Glutamatergic neuron (in vitro differentiated cells): ENCODE data around the gene NEU1. TPM values are rescaled to one million over a fixed set of nuclear protein-coding genes. Genes with fewer than 3 reads are reported as not detected.

Experiments
- DNase-seq: peaks from one replicate; pipeline ENCODE4 v3.0.0; 2022
- H3K27ac Mint-ChIP-seq: one replicate; pipeline ENCODE4 v1.8.0; 2020; ENCODE audit warnings: mild to moderate bottlenecking, mixed read lengths, inconsistent platforms; ENCODE audit not compliant: unreplicated experiment
- H3K27me3 Mint-ChIP-seq: one replicate; pipeline ENCODE4 v1.8.0; 2020; ENCODE audit warnings: mild to moderate bottlenecking, moderate library complexity, mixed read lengths, inconsistent platforms; ENCODE audit not compliant: unreplicated experiment
- H3K36me3 Mint-ChIP-seq: one replicate; pipeline ENCODE4 v1.8.0; 2020; ENCODE audit warnings: mild to moderate bottlenecking, mixed read lengths, inconsistent platforms; ENCODE audit not compliant: unreplicated experiment
- H3K4me1 Mint-ChIP-seq: one replicate; pipeline ENCODE4 v1.8.0; 2020; ENCODE audit warnings: mild to moderate bottlenecking, low read depth, mixed read lengths, inconsistent platforms; ENCODE audit not compliant: unreplicated experiment
- H3K4me3 Mint-ChIP-seq: one replicate; pipeline ENCODE4 v1.8.0; 2020; ENCODE audit warnings: mild to moderate bottlenecking, mixed read lengths, inconsistent platforms; ENCODE audit not compliant: unreplicated experiment
- H3K9me3 Mint-ChIP-seq: one replicate; pipeline ENCODE4 v1.8.0; 2020; ENCODE audit warnings: mild to moderate bottlenecking, moderate library complexity, mixed read lengths, inconsistent platforms; ENCODE audit not compliant: unreplicated experiment
- total RNA-seq: library from RNA; stranded (reverse); fragmentation: NEBNext Ultra II Directional; extraction: Animal tissue kit (Norgen Biotek cat#: 25700); gene quantifications from one replicate; pipeline ENCODE4 v1.2.1, GENCODE V29; 2021; ENCODE audit not compliant: unreplicated experiment
- TF ChIP-seq, protein P1 (sequence below): fragments of 200-600 bp; sonication (generic); IDR thresholded peaks from one replicate; pipeline ENCODE4 v1.5.0; 2021; ENCODE audit not compliant: partially characterized antibody, unreplicated experiment

NEU1 gene
- total RNA-seq, 1 donor from 2014 or later, result 40.2 TPM

- TF ChIP-seq, protein P1, sequence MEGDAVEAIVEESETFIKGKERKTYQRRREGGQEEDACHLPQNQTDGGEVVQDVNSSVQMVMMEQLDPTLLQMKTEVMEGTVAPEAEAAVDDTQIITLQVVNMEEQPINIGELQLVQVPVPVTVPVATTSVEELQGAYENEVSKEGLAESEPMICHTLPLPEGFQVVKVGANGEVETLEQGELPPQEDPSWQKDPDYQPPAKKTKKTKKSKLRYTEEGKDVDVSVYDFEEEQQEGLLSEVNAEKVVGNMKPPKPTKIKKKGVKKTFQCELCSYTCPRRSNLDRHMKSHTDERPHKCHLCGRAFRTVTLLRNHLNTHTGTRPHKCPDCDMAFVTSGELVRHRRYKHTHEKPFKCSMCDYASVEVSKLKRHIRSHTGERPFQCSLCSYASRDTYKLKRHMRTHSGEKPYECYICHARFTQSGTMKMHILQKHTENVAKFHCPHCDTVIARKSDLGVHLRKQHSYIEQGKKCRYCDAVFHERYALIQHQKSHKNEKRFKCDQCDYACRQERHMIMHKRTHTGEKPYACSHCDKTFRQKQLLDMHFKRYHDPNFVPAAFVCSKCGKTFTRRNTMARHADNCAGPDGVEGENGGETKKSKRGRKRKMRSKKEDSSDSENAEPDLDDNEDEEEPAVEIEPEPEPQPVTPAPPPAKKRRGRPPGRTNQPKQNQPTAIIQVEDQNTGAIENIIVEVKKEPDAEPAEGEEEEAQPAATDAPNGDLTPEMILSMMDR, result no peak
- no peak within 1 kb of the TSS for H3K27ac Mint-ChIP-seq
Observed at GRCh38 chr6:31878726-31879125, 16.1 kb upstream of the NEU1 start, which contains the start of gene SLC44A4. Gene SLC44A4, minus strand, starts transcription at chr6:31878997. Its CDS starts 17 bp downstream, at chr6:31878980.

GRCh38 chr6:31878222-31878621, 15.6 kb upstream of the NEU1 start:
- Mint-ChIP-seq H3K4me3 (no peak overlapping the region), H3K27me3 (peaks cover 12% of the 10 kb centered on the region), H3K27ac (no peak overlapping the region), H3K4me1 (peaks cover 12% of the 10 kb centered on the region), H3K36me3 (peaks cover 5% of the 10 kb centered on the region), H3K9me3 (peaks cover 9% of the 10 kb centered on the region)
- TF ChIP-seq, protein P1, result no peak
- no peak for DNase-seq

More at GRCh38 chr6:31878726-31879125, 16.1 kb upstream of the NEU1 start, which contains the start of gene SLC44A4:
- peaks cover 9% of the 10 kb centered on the region for H3K9me3 Mint-ChIP-seq
- H3K4me3 Mint-ChIP-seq, result no peak within 1 kb of the TSS
- peaks cover 12% of the 10 kb centered on the region for H3K4me1 Mint-ChIP-seq
- H3K36me3 Mint-ChIP-seq, result peaks cover 5% of the 10 kb centered on the region
- no peak for DNase-seq
- H3K27me3 Mint-ChIP-seq, result peaks cover 12% of the 10 kb centered on the region

DNA sequence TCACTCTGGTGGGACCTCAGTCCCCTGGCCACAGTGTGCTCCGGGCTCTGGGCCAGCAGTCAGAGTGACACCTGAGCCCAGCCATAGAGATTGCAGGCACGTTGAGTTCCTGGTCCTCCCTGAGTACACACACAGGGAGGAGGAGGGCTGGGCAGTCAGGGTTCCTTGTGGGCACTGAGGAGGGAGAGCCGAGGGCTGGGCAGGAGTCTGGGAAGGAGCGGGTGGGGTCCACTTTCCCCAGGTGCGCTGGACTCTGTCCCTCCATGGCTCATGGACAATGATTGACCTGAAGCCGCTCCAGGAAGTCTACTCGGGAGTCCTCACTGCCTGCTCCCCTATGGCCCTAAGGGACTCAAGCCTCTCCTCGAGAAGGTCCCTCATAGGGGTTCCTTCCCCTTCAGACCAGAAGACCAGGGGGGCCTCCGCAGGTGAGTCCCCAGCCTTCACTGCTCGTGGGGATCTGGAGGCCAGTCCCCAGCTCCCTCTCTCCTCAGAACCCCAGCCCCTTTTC, 15.1 kb upstream of the NEU1 start:
- TF ChIP-seq, protein P1, result no peak
- peaks cover 5% of the 10 kb centered on the region for H3K36me3 Mint-ChIP-seq
- H3K27ac Mint-ChIP-seq, result no peak overlapping the region

DNA sequence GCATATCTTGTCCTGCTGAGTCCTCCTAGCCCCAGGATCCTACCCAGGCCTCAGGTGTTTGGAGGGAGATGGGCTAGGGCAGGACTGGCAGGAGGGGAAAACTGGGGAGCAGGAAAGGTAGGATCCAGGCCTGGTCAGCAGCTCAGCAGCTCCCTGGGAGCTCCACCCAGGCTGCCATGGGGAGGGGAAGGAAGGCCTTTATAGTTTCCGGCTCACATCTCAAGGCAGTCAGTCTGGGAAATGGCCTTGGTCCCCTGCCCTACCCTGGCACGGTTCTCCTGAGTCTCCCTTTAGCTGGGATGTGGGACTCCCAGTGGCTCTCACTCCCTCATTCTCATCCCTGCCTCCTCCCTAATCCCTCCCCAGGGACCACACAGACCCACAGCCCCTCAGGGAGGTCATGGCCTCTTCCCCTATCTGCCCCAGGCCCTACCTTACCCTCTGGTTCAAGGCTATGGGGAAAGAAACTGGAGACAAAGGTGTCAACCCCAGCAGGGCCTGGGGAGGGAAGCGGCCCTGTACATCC, 14.6 kb upstream of the NEU1 start:
- Mint-ChIP-seq H3K27ac (no peak overlapping the region), H3K27me3 (peaks cover 5% of the 10 kb centered on the region), H3K4me1 (peaks cover 8% of the 10 kb centered on the region), H3K36me3 (peaks cover 5% of the 10 kb centered on the region), H3K9me3 (peaks cover 6% of the 10 kb centered on the region), H3K4me3 (no peak overlapping the region)
- no peak for DNase-seq
- TF ChIP-seq, protein P1, result no peak

More for the DNA sequence above, 15.1 kb upstream of the NEU1 start:
- Mint-ChIP-seq H3K4me1 (peaks cover 12% of the 10 kb centered on the region), H3K4me3 (no peak overlapping the region), H3K9me3 (peaks cover 9% of the 10 kb centered on the region), H3K27me3 (peaks cover 9% of the 10 kb centered on the region)
- DNase-seq, result no peak

DNA sequence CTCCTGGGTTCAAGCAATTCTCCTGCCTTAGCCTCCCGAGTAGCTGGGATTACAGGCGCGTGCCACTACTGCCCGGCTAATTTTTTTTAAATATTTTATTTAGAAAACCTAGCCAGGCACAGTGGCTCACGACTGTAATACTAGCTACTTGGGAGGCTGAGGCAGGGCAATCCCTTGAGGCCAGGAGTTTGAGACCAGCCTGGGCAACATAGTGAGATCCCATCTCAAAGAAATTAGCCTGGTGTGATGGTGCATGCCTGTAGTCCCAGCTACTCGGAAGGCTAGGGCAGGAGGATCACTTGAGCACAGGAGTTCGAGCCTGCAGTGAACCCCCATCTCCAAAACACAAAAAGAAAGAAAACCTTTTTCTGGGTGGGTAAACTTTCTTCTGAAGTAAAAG, 13.7 kb upstream of the NEU1 start:
- TF ChIP-seq, protein P1, result no peak
- H3K9me3 Mint-ChIP-seq, result peaks cover 4% of the 10 kb centered on the region
- H3K27ac Mint-ChIP-seq, result no peak overlapping the region
- H3K36me3 Mint-ChIP-seq, result peaks cover 3% of the 10 kb centered on the region
- peaks cover 5% of the 10 kb centered on the region for H3K4me1 Mint-ChIP-seq
- DNase-seq, result no peak
- no peak overlapping the region for H3K4me3 Mint-ChIP-seq
- peaks cover 5% of the 10 kb centered on the region for H3K27me3 Mint-ChIP-seq
